Anterior cingulate cortex (tissue), 58 donors: ENCODE data around the gene CDK5.

Source experiments
- DNase-seq, 58 donors: peaks; one replicate each; lab custom pipeline; 2025; lab: John Stamatoyannopoulos, UW

The CDK5 gene

GRCh38 chr7:151087245-151088018 is 29.7 kb upstream of the CDK5 start:
- peak in 47 of 58 donors; percentile 19 to 70 (median 49) for DNase-seq

GRCh38 chr7:151086802-151087244 is 29.1 kb upstream of the CDK5 start:
- DNase-seq = peak in 8 of 58 donors; percentile 39 to 61 (median 46)

- peak; percentile 14 to 93 (median 83) for DNase-seq
Observed at GRCh38 chr7:151085691-151086620, 28.3 kb upstream of the CDK5 start, which contains the start of gene AGAP3. AGAP3 (plus strand) TSS chr7:151086475; CDS start chr7:151086742, 267 bp downstream.

- DNase-seq = no peak
Observed at GRCh38 chr7:151085329-151085690, 27.6 kb upstream of the CDK5 start.

GRCh38 chr7:151083824-151084160 is 26.1 kb upstream of the CDK5 start:
- no peak for DNase-seq

GRCh38 chr7:151083071-151083823 is 25.6 kb upstream of the CDK5 start, which contains the start of gene TMUB1:
TMUB1 (minus strand) TSS chr7:151083493; CDS start chr7:151082563, 930 bp downstream.
- DNase-seq = peak in 56 of 58 donors; percentile 28 to 87 (median 68)

- no peak for DNase-seq
Observed at GRCh38 chr7:151082141-151083070, 24.7 kb upstream of the CDK5 start.

- DNase-seq = peak in 1 of 58 donors; percentile 12
Observed at GRCh38 chr7:151081170-151082101, 23.7 kb upstream of the CDK5 start.

- DNase-seq = peak; percentile 43 to 94 (median 88)
Observed at GRCh38 chr7:151080522-151081169, 22.9 kb upstream of the CDK5 start, which contains the start of gene FASTK. FASTK (minus strand) TSS chr7:151080809; CDS start chr7:151080766, 43 bp downstream.

- DNase-seq = peak in 5 of 58 donors; percentile 32 to 68 (median 58)
Observed at GRCh38 chr7:151080067-151080521, 22.4 kb upstream of the CDK5 start.

- DNase-seq = no peak
Observed at GRCh38 chr7:151079199-151079910, 21.7 kb upstream of the CDK5 start.

- DNase-seq = no peak
Observed at GRCh38 chr7:151078233-151079040, 20.7 kb upstream of the CDK5 start.

- no peak for DNase-seq
Observed at GRCh38 chr7:151077705-151078232, 20.1 kb upstream of the CDK5 start.

GRCh38 chr7:151076863-151077704 is 19.4 kb upstream of the CDK5 start:
- no peak for DNase-seq

GRCh38 chr7:151075978-151076426 is 18.3 kb upstream of the CDK5 start:
- DNase-seq = no peak
